Naive B cell (primary cell): ENCODE results near the gene RBM34. TPM values are rescaled to one million over a fixed set of nuclear protein-coding genes. Genes with fewer than 3 reads are reported as not detected.
"Not testable (repeated sequence)": the region's sequence is repeated elsewhere in the genome, so short reads cannot be mapped to it uniquely, and the experiment has no call there.

Experiments used
- ATAC-seq, 2 donors: fragments of 150-1000 bp; cut with Tn5 transposase; 2 replicates each; pipeline ENCODE4 v1.10.0; 2021; ENCODE audit warnings: low read depth in 2 of 2, mild to moderate bottlenecking in 2 of 2, moderate library complexity in 2 of 2
- DNase-seq: peaks from one replicate; pipeline ENCODE4 v3.0.0; 2022
- H3K27ac Mint-ChIP-seq, 6 donors: one replicate each; pipeline ENCODE4 v1.8.0; 2020 to 2022; ENCODE audit warnings: mild to moderate bottlenecking in 6 of 6, mixed read lengths in 6 of 6, moderate library complexity in 5 of 6, inconsistent platforms in 2 of 6
- H3K27me3 Mint-ChIP-seq, 3 donors: one replicate each; pipeline ENCODE4 v1.8.0; 2021 to 2022; ENCODE audit warnings: mixed read lengths in 3 of 3, mild to moderate bottlenecking in 1 of 3
- H3K36me3 Mint-ChIP-seq, 2 donors: one replicate each; pipeline ENCODE4 v1.8.0; 2020 to 2022; ENCODE audit warnings: mixed read lengths in 2 of 2, inconsistent platforms in 1 of 2, mild to moderate bottlenecking in 1 of 2
- H3K4me1 Mint-ChIP-seq, 3 donors: one replicate each; pipeline ENCODE4 v1.8.0; 2020 to 2022; ENCODE audit warnings: mixed read lengths in 3 of 3, inconsistent platforms in 1 of 3, mild to moderate bottlenecking in 1 of 3, moderate library complexity in 1 of 3
- H3K4me3 Mint-ChIP-seq, 8 donors: one replicate each; pipeline ENCODE4 v1.8.0; 2020 to 2022; ENCODE audit warnings: mild to moderate bottlenecking in 8 of 8, mixed read lengths in 8 of 8, moderate library complexity in 8 of 8, inconsistent platforms in 2 of 8
- H3K9me3 Mint-ChIP-seq, 7 donors: one replicate each; pipeline ENCODE4 v1.8.0; 2020 to 2022; ENCODE audit warnings: mixed read lengths in 7 of 7, mild to moderate bottlenecking in 5 of 7, inconsistent platforms in 2 of 7, moderate library complexity in 1 of 7
- polyA plus RNA-seq, 6 donors: library from polyadenylated mRNA; unstranded; fragments of 300-500 nt; fragmentation: Illumina TruSeq; gene quantifications; one replicate each; pipeline ENCODE4 v1.2.3, GENCODE V29; 2021; ENCODE audit warnings: low read depth in 6 of 6

Gene RBM34
- 10 to 100 TPM; 35.0 to 73.8 (median 69.7) TPM for polyA plus RNA-seq

- H3K27me3 Mint-ChIP-seq = no peaks in the 10 kb centered on the region
- H3K27ac Mint-ChIP-seq = peak within 1 kb of the TSS; percentile 95 to 100 (median 99)
- H3K4me3 Mint-ChIP-seq = peak within 1 kb of the TSS in 7 of 8 donors; percentile 86 to 100 (median 99)
- H3K9me3 Mint-ChIP-seq = no peaks in the 10 kb centered on the region
- DNase-seq (peak; percentile 89), ATAC-seq (peak; percentile 91 to 92)
- peaks cover 9 to 28% (median 23%) of the 10 kb centered on the region in 3 donors for H3K4me1 Mint-ChIP-seq
- peaks cover 6 to 10% of the 10 kb centered on the region in 2 donors for H3K36me3 Mint-ChIP-seq
Observed at GRCh38 chr1:235160957-235161684, at the start of gene RBM34. Gene RBM34, minus strand, starts transcription at chr1:235161250. Its CDS starts 24 bp downstream, at chr1:235161226.

GRCh38 chr1:235207209-235207565, 46.1 kb upstream of the RBM34 start:
- Mint-ChIP-seq H3K27ac (peak overlapping the region in 5 of 6 donors; percentile 4 to 46 (median 9)), H3K4me3 (no peak overlapping the region), H3K27me3 (no peaks in the 10 kb centered on the region), H3K9me3 (no peaks in the 10 kb centered on the region), H3K36me3 (peaks cover 4 to 17% of the 10 kb centered on the region in 2 donors), H3K4me1 (peaks cover 0 to 12% (median 4%) of the 10 kb centered on the region in 3 donors)
- ATAC-seq = no peak
- no peak for DNase-seq

GRCh38 chr1:235206533-235207208, 45.6 kb upstream of the RBM34 start:
- ATAC-seq = no peak
- H3K4me1 Mint-ChIP-seq = peaks cover 0 to 12% (median 4%) of the 10 kb centered on the region in 3 donors
- no peak for DNase-seq
- no peaks in the 10 kb centered on the region for H3K9me3 Mint-ChIP-seq
- H3K4me3 Mint-ChIP-seq = no peak overlapping the region
- H3K27ac Mint-ChIP-seq = peak overlapping the region in 5 of 6 donors; percentile 4 to 46 (median 9)
- H3K36me3 Mint-ChIP-seq = peaks cover 4 to 17% of the 10 kb centered on the region in 2 donors
- H3K27me3 Mint-ChIP-seq = no peaks in the 10 kb centered on the region

- Mint-ChIP-seq H3K9me3 (no peaks in the 10 kb centered on the region), H3K4me3 (no peak overlapping the region), H3K4me1 (peaks cover 0 to 12% (median 4%) of the 10 kb centered on the region in 3 donors), H3K27me3 (no peaks in the 10 kb centered on the region), H3K27ac (peak overlapping the region in 3 of 6 donors; percentile 14 to 82 (median 34)), H3K36me3 (peaks cover 4 to 17% of the 10 kb centered on the region in 2 donors)
- DNase-seq = no peak
- no peak for ATAC-seq
Observed at GRCh38 chr1:235205687-235206086, 44.6 kb upstream of the RBM34 start.

GRCh38 chr1:235203428-235203827, 42.4 kb upstream of the RBM34 start:
- DNase-seq = no peak
- Mint-ChIP-seq H3K27me3 (no peaks in the 10 kb centered on the region), H3K4me1 (peaks cover 0 to 19% (median 8%) of the 10 kb centered on the region in 3 donors), H3K9me3 (no peaks in the 10 kb centered on the region), H3K27ac (no peak overlapping the region), H3K4me3 (no peak overlapping the region), H3K36me3 (peaks cover 4 to 17% of the 10 kb centered on the region in 2 donors)
- no peak for ATAC-seq

GRCh38 chr1:235202447-235202846, 41.4 kb upstream of the RBM34 start:
- Mint-ChIP-seq H3K4me1 (peaks cover 0 to 19% (median 10%) of the 10 kb centered on the region in 3 donors), H3K36me3 (peaks cover 4 to 17% of the 10 kb centered on the region in 2 donors)
- not testable (repeated sequence) for H3K27me3 Mint-ChIP-seq, H3K27ac Mint-ChIP-seq, DNase-seq, H3K4me3 Mint-ChIP-seq, ATAC-seq, H3K9me3 Mint-ChIP-seq

- Mint-ChIP-seq H3K4me3 (no peak overlapping the region), H3K36me3 (no peaks in the 10 kb centered on the region), H3K9me3 (no peaks in the 10 kb centered on the region), H3K27ac (peak overlapping the region in 4 of 6 donors; percentile 0 to 44 (median 14)), H3K4me1 (peaks cover 0 to 6% (median 6%) of the 10 kb centered on the region in 3 donors), H3K27me3 (no peaks in the 10 kb centered on the region)
- DNase-seq (no peak), ATAC-seq (no peak)
Observed at GRCh38 chr1:235199441-235199840, 38.4 kb upstream of the RBM34 start.

- Mint-ChIP-seq H3K4me1 (peaks cover 0 to 17% (median 0%) of the 10 kb centered on the region in 3 donors), H3K27me3 (no peaks in the 10 kb centered on the region), H3K9me3 (no peaks in the 10 kb centered on the region), H3K27ac (peak overlapping the region in 3 of 6 donors; percentile 42 to 93 (median 64)), H3K4me3 (no peak overlapping the region), H3K36me3 (peaks cover 0 to 13% of the 10 kb centered on the region in 2 donors)
- DNase-seq = no peak
- no peak for ATAC-seq
Observed at GRCh38 chr1:235190431-235190830, 29.4 kb upstream of the RBM34 start.

- Mint-ChIP-seq H3K4me3 (no peak overlapping the region), H3K36me3 (peaks cover 11 to 12% of the 10 kb centered on the region in 2 donors), H3K27me3 (no peaks in the 10 kb centered on the region), H3K4me1 (peaks cover 0 to 17% (median 3%) of the 10 kb centered on the region in 3 donors), H3K9me3 (no peaks in the 10 kb centered on the region), H3K27ac (peak overlapping the region in 1 of 6 donors; percentile 56)
- ATAC-seq = no peak
- no peak for DNase-seq
Observed at GRCh38 chr1:235187316-235187715, 26.3 kb upstream of the RBM34 start.

GRCh38 chr1:235181561-235182245, 20.7 kb upstream of the RBM34 start:
- Mint-ChIP-seq H3K9me3 (no peaks in the 10 kb centered on the region), H3K27me3 (no peaks in the 10 kb centered on the region), H3K4me1 (peaks cover 0 to 5% (median 0%) of the 10 kb centered on the region in 3 donors), H3K36me3 (peaks cover 11 to 24% of the 10 kb centered on the region in 2 donors), H3K27ac (peak overlapping the region in 2 of 6 donors; percentile 2 to 21), H3K4me3 (no peak overlapping the region)
- ATAC-seq = no peak
- DNase-seq = no peak

GRCh38 chr1:235180916-235181460, 19.9 kb upstream of the RBM34 start:
- H3K4me1 Mint-ChIP-seq = peaks cover 0 to 5% (median 0%) of the 10 kb centered on the region in 3 donors
- DNase-seq = no peak
- H3K27me3 Mint-ChIP-seq = no peaks in the 10 kb centered on the region
- peaks cover 11 to 24% of the 10 kb centered on the region in 2 donors for H3K36me3 Mint-ChIP-seq
- no peak for ATAC-seq
- H3K27ac Mint-ChIP-seq = peak overlapping the region in 1 of 6 donors; percentile 21
- H3K9me3 Mint-ChIP-seq = no peaks in the 10 kb centered on the region
- no peak overlapping the region for H3K4me3 Mint-ChIP-seq

- H3K27me3 Mint-ChIP-seq = no peaks in the 10 kb centered on the region
- peaks cover 3 to 19% of the 10 kb centered on the region in 2 donors for H3K36me3 Mint-ChIP-seq
- H3K4me3 Mint-ChIP-seq = no peak overlapping the region
- ATAC-seq = no peak
- no peak for DNase-seq
- no peaks in the 10 kb centered on the region for H3K9me3 Mint-ChIP-seq
- H3K27ac Mint-ChIP-seq = no peak overlapping the region
- no peaks in the 10 kb centered on the region for H3K4me1 Mint-ChIP-seq
Observed at GRCh38 chr1:235176486-235176885, 15.4 kb upstream of the RBM34 start.

- Mint-ChIP-seq H3K4me1 (no peaks in the 10 kb centered on the region), H3K27ac (no peak overlapping the region), H3K36me3 (peaks cover 0 to 10% of the 10 kb centered on the region in 2 donors)
Observed at GRCh38 chr1:235169986-235170385, 8.9 kb upstream of the RBM34 start.

More at GRCh38 chr1:235169986-235170385, 8.9 kb upstream of the RBM34 start:
- Mint-ChIP-seq H3K27me3 (no peaks in the 10 kb centered on the region), H3K4me3 (no peak overlapping the region), H3K9me3 (no peaks in the 10 kb centered on the region)
- DNase-seq = no peak
- no peak for ATAC-seq
